SK-N-SH (cell line): ENCODE results near the gene RGS6. TPM values are rescaled to one million over a fixed set of nuclear protein-coding genes. Genes with fewer than 3 reads are reported as not detected.

Experiments
- CTCF ChIA-PET: fragments of 300-600, 350-600 bp; formaldehyde crosslinking; extraction: SDS; loops from one replicate; lab custom pipeline; 2021; lab: Yijun Ruan, JAX
- POLR2A ChIA-PET: fragments of 350-600 bp; sonication (Branson Sonifier 250); formaldehyde crosslinking; extraction: SDS; loops from one replicate; lab custom pipeline; 2020; ENCODE audit warnings: antibody characterized with exemption, inconsistent platforms; lab: Yijun Ruan, JAX
- DNase-seq: peaks from one replicate; pipeline ENCODE4 v3.0.0; 2012
- H2AFZ ChIP-seq: fragments of 200-600 bp; sonication (generic); 2 replicates; pipeline ENCODE4 v1.8.1; 2016; ENCODE audit warnings: antibody characterized with exemption, mild to moderate bottlenecking, low read depth
- H3F3A ChIP-seq: fragments of 200-600 bp; sonication (generic); replicated peaks from 2 replicates; pipeline ENCODE3; 2016; ENCODE audit warnings: antibody characterized with exemption, mild to moderate bottlenecking; ENCODE audit not compliant: insufficient read depth
- H3K27ac ChIP-seq, 2 experiments: fragments of 200-500 bp in 1 of 2; fragments of 200-600 bp in 1 of 2; sonication (Bioruptor generic) in 1 of 2; sonication (generic), shearing (Covaris generic) in 1 of 2; 2 replicates each; pipeline versions ENCODE4 v1.5.1 to v1.6.1; 2014 to 2016; ENCODE audit warnings: low read depth in 2 of 2, inconsistent platforms in 1 of 2, low read length in 1 of 2, mild to moderate bottlenecking in 1 of 2, mixed read lengths in 1 of 2
- H3K27me3 ChIP-seq: fragments of 200-600 bp; sonication (generic), shearing (Covaris generic); 2 replicates; pipeline ENCODE4 v1.6.1; 2016; ENCODE audit warnings: mixed run types; ENCODE audit not compliant: insufficient read depth
- H3K36me3 ChIP-seq, 2 experiments: fragments of 200-500 bp in 1 of 2; fragments of 200-600 bp in 1 of 2; sonication (Bioruptor generic) in 1 of 2; sonication (generic) in 1 of 2; replicated peaks in 1 of 2; 2 replicates each; pipeline versions ENCODE3 to v1.5.1; 2014 to 2016; ENCODE audit warnings: low read length in 1 of 2, mild to moderate bottlenecking in 1 of 2; ENCODE audit not compliant: insufficient read depth in 2 of 2, control insufficient read depth in 1 of 2
- H3K4me1 ChIP-seq, 2 experiments: fragments of 200-500 bp in 1 of 2; fragments of 200-600 bp in 1 of 2; sonication (Bioruptor generic) in 1 of 2; sonication (generic), shearing (Covaris generic) in 1 of 2; 2 replicates each; pipeline versions ENCODE4 v1.5.1 to v1.6.1; 2014 to 2016; ENCODE audit warnings: low read depth in 1 of 2, low read length in 1 of 2, mixed run types in 1 of 2; ENCODE audit not compliant: insufficient read depth in 2 of 2, control insufficient read depth in 1 of 2
- H3K4me2 ChIP-seq: fragments of 200-600 bp; sonication (generic), shearing (Covaris generic); 2 replicates; pipeline ENCODE4 v1.6.1; 2017; ENCODE audit warnings: mixed run types
- H3K4me3 ChIP-seq, 2 experiments: fragments of 200-500 bp in 1 of 2; fragments of 200-600 bp in 1 of 2; sonication (Bioruptor generic) in 1 of 2; sonication (generic), shearing (Covaris generic) in 1 of 2; 2 replicates each; pipeline versions ENCODE4 v1.5.1 to v1.8.1; 2014 to 2016; ENCODE audit warnings: low read depth in 2 of 2, inconsistent platforms in 1 of 2, low read length in 1 of 2, mild to moderate bottlenecking in 1 of 2, mixed read lengths in 1 of 2, moderate library complexity in 1 of 2
- H3K79me2 ChIP-seq: fragments of 200-600 bp; sonication (generic); 2 replicates; pipeline ENCODE4 v1.8.1; 2017; ENCODE audit warnings: mild to moderate bottlenecking; ENCODE audit not compliant: insufficient read depth
- H3K9ac ChIP-seq: fragments of 200-600 bp; sonication (generic); 2 replicates; pipeline ENCODE4 v1.6.1; 2017; ENCODE audit warnings: mixed run types
- H3K9me2 ChIP-seq: fragments of 200-600 bp; sonication (generic); 2 replicates; pipeline ENCODE4 v1.6.1; 2017; ENCODE audit warnings: mixed run types
- H3K9me3 ChIP-seq: fragments of 200-600 bp; sonication (generic); 2 replicates; pipeline ENCODE4 v1.6.1; 2017; ENCODE audit warnings: mixed run types, mild to moderate bottlenecking, moderate library complexity
- H4K20me1 ChIP-seq: fragments of 200-600 bp; sonication (generic); 2 replicates; pipeline ENCODE4 v1.6.1; 2017; ENCODE audit warnings: mild to moderate bottlenecking, mixed run types; ENCODE audit not compliant: insufficient read depth
- CTCF ChIP-seq: fragments of 200-600 bp; sonication (generic); IDR thresholded peaks from 2 replicates; pipeline ENCODE4 v1.6.1; 2017; ENCODE audit warnings: antibody characterized with exemption, mild to moderate bottlenecking, moderate library complexity
- FOSL2 ChIP-seq: IDR thresholded peaks from 2 replicates; pipeline ENCODE4 v1.4.0; 2012; ENCODE audit warnings: low read depth, mild to moderate bottlenecking, moderate library complexity, borderline replicate concordance
- FOXM1 ChIP-seq: IDR thresholded peaks from 2 replicates; pipeline ENCODE4 v1.4.0; 2012; ENCODE audit warnings: low read depth, mild to moderate bottlenecking
- GABPA ChIP-seq: IDR thresholded peaks from 2 replicates; pipeline ENCODE4 v1.4.0; 2012; ENCODE audit warnings: low read depth, mild to moderate bottlenecking
- JUND ChIP-seq: IDR thresholded peaks from 2 replicates; pipeline ENCODE4 v1.4.0; 2012
- PBX3 ChIP-seq: IDR thresholded peaks from 2 replicates; pipeline ENCODE4; 2012
- POLR2AphosphoS5 ChIP-seq: IDR thresholded peaks from 2 replicates; pipeline ENCODE4 v1.6.1; 2012; ENCODE audit warnings: low read depth, low read length
- RAD21 ChIP-seq: IDR thresholded peaks from 2 replicates; pipeline ENCODE4 v1.6.1; 2012; ENCODE audit warnings: mild to moderate bottlenecking, low read length
- RFX5 ChIP-seq: IDR thresholded peaks from 2 replicates; pipeline ENCODE4 v1.6.1; 2012; ENCODE audit warnings: mild to moderate bottlenecking, improper control_type of control experiment, low read length
- RXRA ChIP-seq: IDR thresholded peaks from 2 replicates; pipeline ENCODE4 v1.4.0; 2012; ENCODE audit warnings: low read depth, mild to moderate bottlenecking, borderline replicate concordance
- SIN3A ChIP-seq: IDR thresholded peaks from 2 replicates; pipeline ENCODE4 v1.6.1; 2012; ENCODE audit warnings: low read depth, mild to moderate bottlenecking, low read length, moderate library complexity, borderline replicate concordance
- SMC3 ChIP-seq: IDR thresholded peaks from 2 replicates; pipeline ENCODE4 v1.6.1; 2012; ENCODE audit warnings: low read depth, low read length, improper control_type of control experiment
- TAF1 ChIP-seq: IDR thresholded peaks from 2 replicates; pipeline ENCODE4 v1.6.1; 2012; ENCODE audit warnings: low read depth, mild to moderate bottlenecking, low read length, moderate library complexity, borderline replicate concordance
- USF1 ChIP-seq: IDR thresholded peaks from 2 replicates; pipeline ENCODE4 v1.4.0; 2012; ENCODE audit warnings: low read depth, borderline replicate concordance
- WGBS: methylation state at CpG from one replicate; pipeline ENCODE4 v1.1.6; 2017; ENCODE audit warnings: low lambda C conversion rate; 5-methylcytosine and 5-hydroxymethylcytosine counted together
- polyA plus RNA-seq, 3 experiments: library from polyadenylated mRNA; depleted of rRNA; stranded (reverse); fragments of >200 nt; gene quantifications; 2 replicates each; pipeline ENCODE4 v1.2.3, GENCODE V29; 2012
- TF ChIP-seq, protein P1 (sequence below): IDR thresholded peaks from 2 replicates; pipeline ENCODE4 v1.6.1; 2012; ENCODE audit warnings: mild to moderate bottlenecking, low read depth, low read length, moderate library complexity

RGS6 gene
- polyA plus RNA-seq, 1 of the 3 experiments (the other 2 are of a cell fraction) = not detected

DNA sequence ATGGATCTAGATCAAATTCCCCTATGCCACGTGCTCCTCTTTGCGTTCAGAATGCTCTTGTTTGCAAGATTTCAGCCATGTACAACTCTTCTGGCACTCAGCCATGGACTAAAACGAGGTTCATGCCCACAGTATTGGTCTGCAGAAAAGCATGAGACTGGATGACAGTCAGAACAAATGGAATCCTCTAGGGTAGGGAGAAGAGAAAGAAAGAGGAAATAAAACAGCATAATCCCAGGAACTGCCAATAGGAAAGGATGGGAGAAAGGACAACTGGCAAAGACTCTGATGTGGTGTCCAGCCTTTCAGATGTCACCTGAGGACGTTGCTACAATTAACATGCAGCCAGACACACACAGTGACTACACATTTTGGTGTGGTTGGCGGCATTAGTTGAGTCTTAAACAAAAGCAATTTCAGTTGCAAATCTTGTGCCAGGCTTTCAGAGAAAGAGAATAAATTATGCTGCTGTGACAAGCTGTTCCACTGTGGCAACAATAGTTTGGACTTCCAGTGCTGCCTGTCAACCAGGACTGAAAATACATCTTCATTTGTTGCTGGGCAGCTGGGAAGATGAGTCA lies 338.0 kb downstream of the RGS6 start:
- Histone ChIP-seq H4K20me1 (no peaks in the 10 kb centered on the region), H3K36me3 (no peaks in the 10 kb centered on the region), H3K4me1 (no peaks in the 10 kb centered on the region), H3K4me2 (no peak overlapping the region), H3F3A (no peaks in the 10 kb centered on the region), H2AFZ (no peak overlapping the region), H3K9me3 (no peaks in the 10 kb centered on the region), H3K4me3 (no peak overlapping the region), H3K27me3 (peaks cover 18% of the 10 kb centered on the region; the same call in 1 of the 2 replicates), H3K79me2 (no peaks in the 10 kb centered on the region), H3K27ac (no peak overlapping the region), H3K9me2 (no peaks in the 10 kb centered on the region), H3K9ac (no peak overlapping the region)
- ChIA-PET CTCF (interaction anchor here (2.1 kb wide), 1 partner anchor 21 kb away, joined by 4 read pairs; no protein-coding TSS in a partner anchor), POLR2A (no interaction called here)
- no peak for DNase-seq
- 3% methylated on average over 5 of the region's 5 CpGs for WGBS
- TF ChIP-seq TAF1 (no peak), RXRA (no peak), PBX3 (no peak), CTCF (no peak)

DNA sequence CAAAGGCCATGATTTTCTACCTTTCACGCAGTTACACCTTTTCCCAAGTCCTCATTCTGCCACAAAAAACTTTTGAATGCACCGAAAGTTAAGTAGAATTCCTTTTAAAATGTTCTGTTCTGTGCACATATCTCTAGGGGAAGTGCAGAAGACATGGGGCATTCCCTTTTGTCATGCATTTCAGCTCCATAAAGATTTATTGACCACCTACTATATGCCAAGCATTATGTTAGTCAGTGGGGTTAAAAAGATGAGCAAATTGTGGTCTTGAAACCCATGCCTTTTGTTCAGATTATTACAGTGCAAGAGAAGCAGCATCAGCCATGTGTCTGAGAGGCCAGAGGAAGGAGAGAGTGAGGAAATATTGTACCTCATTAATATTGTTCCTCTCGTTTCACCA lies 338.5 kb downstream of the RGS6 start:
- Histone ChIP-seq H3K27me3 (peaks cover 18% of the 10 kb centered on the region; the same call in 1 of the 2 replicates), H4K20me1 (no peaks in the 10 kb centered on the region), H3K9me3 (no peaks in the 10 kb centered on the region), H3K4me2 (no peak overlapping the region), H3K36me3 (no peaks in the 10 kb centered on the region), H3K79me2 (no peaks in the 10 kb centered on the region), H3K9me2 (no peaks in the 10 kb centered on the region), H3K9ac (no peak overlapping the region), H3K27ac (no peak overlapping the region)
- no peak for DNase-seq
- TF ChIP-seq GABPA (no peak), SMC3 (no peak), TAF1 (no peak), RFX5 (no peak), RAD21 (no peak), SIN3A (no peak), FOXM1 (no peak), PBX3 (no peak), JUND (no peak), POLR2AphosphoS5 (no peak), FOSL2 (no peak), USF1 (no peak)
- TF ChIP-seq, protein P1, sequence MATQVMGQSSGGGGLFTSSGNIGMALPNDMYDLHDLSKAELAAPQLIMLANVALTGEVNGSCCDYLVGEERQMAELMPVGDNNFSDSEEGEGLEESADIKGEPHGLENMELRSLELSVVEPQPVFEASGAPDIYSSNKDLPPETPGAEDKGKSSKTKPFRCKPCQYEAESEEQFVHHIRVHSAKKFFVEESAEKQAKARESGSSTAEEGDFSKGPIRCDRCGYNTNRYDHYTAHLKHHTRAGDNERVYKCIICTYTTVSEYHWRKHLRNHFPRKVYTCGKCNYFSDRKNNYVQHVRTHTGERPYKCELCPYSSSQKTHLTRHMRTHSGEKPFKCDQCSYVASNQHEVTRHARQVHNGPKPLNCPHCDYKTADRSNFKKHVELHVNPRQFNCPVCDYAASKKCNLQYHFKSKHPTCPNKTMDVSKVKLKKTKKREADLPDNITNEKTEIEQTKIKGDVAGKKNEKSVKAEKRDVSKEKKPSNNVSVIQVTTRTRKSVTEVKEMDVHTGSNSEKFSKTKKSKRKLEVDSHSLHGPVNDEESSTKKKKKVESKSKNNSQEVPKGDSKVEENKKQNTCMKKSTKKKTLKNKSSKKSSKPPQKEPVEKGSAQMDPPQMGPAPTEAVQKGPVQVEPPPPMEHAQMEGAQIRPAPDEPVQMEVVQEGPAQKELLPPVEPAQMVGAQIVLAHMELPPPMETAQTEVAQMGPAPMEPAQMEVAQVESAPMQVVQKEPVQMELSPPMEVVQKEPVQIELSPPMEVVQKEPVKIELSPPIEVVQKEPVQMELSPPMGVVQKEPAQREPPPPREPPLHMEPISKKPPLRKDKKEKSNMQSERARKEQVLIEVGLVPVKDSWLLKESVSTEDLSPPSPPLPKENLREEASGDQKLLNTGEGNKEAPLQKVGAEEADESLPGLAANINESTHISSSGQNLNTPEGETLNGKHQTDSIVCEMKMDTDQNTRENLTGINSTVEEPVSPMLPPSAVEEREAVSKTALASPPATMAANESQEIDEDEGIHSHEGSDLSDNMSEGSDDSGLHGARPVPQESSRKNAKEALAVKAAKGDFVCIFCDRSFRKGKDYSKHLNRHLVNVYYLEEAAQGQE = no peak
- TF ChIP-seq, all 33 proteins: peak for 0
- no peak overlapping the region for H3K4me3 ChIP-seq
- no peaks in the 10 kb centered on the region for H3F3A ChIP-seq
- CTCF ChIA-PET = interaction anchor here (2.1 kb wide), 1 partner anchor 21 kb away, joined by 4 read pairs; no protein-coding TSS in a partner anchor
- no peaks in the 10 kb centered on the region for H3K4me1 ChIP-seq
- POLR2A ChIA-PET = no interaction called here
- H2AFZ ChIP-seq = no peak overlapping the region
- 1% methylated on average over 3 of the region's 3 CpGs for WGBS
